Measurements from ENCODE around the gene CALHM1. TPM values are rescaled to one million over a fixed set of nuclear protein-coding genes. Genes with fewer than 3 reads are reported as not detected.
"Not testable (repeated sequence)": the region's sequence is repeated elsewhere in the genome, so short reads cannot be mapped to it uniquely, and the experiment has no call there.

CALHM1 gene
- polyA plus RNA-seq, 1 donor, result 0.04 TPM

DNA sequence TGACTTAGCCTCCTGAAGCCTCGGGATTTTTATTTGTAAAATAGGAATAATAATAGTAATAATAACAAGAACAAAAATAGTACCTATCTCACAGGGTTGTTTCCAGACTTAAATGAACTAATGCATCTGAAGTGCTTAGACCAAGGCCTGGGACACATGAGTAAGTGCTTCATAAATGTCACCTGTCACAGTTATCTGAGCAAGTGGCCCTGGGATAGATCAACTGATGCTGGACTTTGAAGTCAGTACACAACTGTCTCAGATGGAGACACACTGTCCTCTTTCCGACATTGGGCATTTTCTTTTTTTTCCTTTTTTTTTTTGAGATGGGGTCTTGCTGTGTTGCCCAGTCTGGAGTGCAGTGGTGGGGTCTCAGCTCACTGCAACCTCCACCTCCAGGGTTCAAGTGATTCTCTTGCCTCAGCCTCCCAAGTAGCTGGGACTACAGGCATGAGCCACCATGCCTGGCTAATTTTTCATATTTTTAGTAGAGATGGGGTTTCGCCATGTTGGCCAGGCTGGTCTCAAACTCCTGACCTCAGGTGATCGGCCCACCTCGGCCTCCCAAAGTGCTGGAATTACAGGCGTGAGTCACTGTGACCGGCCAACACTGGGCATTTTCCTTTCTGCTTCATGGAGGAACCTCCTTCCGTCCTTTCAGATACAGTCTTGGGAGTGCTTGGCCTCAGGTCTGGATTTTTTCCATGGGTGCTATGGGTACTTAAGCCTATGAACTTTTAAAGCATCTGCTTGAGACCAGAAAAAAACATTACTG is 28.1 kb upstream of the CALHM1 start:
- DNase-seq; H3K4me3 ChIP-seq (ENCODE audit: low read length); H3K27me3 ChIP-seq (ENCODE audit: control insufficient read depth, insufficient read depth, low read length); H3K9me3 ChIP-seq (ENCODE audit: control insufficient read depth, low read depth, low read length); H3K36me3 ChIP-seq (ENCODE audit: control insufficient read depth, insufficient read depth, low read length); H3K27ac ChIP-seq (ENCODE audit: low read length): not testable (repeated sequence)
- H3K4me1 ChIP-seq (ENCODE audit: control insufficient read depth, insufficient read depth, low read length), result peaks cover 10% of the 10 kb centered on the region
- WGBS (ENCODE audit: insufficient coverage, low lambda C conversion rate), result 100% methylated on average over 1 of the region's 8 CpGs

DNA sequence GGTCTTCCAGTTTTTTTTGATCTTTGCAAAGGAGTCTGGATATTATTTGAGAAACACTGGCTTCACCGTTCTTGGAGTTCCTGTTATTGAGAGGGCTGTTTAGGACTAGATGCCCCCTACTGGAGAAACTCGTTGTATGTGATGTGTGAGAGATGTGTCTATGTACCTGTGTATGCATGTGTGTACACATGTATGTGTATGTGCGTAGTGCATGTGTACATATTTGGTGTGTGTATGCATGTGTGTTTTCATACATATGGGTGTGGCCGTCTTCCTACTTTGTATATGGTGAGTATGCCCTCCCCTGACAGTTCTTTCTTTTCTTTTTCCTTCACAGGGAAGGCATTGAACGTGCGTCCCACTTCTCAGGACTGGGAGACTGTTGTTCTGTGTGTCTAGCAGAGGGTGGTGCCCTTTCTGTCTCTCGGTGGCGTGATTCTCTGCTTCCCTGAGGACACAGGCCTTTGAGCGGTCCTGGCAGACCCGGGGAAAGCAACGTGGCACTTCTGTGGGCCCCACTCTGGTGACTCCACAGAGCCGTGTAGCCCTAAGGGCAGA is 23.4 kb upstream of the CALHM1 start:
- H3K27ac ChIP-seq (ENCODE audit: low read length), result no peak overlapping the region
- no peaks in the 10 kb centered on the region for H3K27me3 ChIP-seq (ENCODE audit: control insufficient read depth, insufficient read depth, low read length)
- H3K36me3 ChIP-seq (ENCODE audit: control insufficient read depth, insufficient read depth, low read length), result no peaks in the 10 kb centered on the region
- no peak overlapping the region for H3K4me3 ChIP-seq (ENCODE audit: low read length)
- no peaks in the 10 kb centered on the region for H3K9me3 ChIP-seq (ENCODE audit: control insufficient read depth, low read depth, low read length)
- H3K4me1 ChIP-seq (ENCODE audit: control insufficient read depth, insufficient read depth, low read length), result peaks cover 3% of the 10 kb centered on the region
- no CpG with 5 or more reads among the region's 12 CpGs for WGBS (ENCODE audit: insufficient coverage, low lambda C conversion rate)
- peak in 1 of 2 donors; percentile 43 for DNase-seq

DNA sequence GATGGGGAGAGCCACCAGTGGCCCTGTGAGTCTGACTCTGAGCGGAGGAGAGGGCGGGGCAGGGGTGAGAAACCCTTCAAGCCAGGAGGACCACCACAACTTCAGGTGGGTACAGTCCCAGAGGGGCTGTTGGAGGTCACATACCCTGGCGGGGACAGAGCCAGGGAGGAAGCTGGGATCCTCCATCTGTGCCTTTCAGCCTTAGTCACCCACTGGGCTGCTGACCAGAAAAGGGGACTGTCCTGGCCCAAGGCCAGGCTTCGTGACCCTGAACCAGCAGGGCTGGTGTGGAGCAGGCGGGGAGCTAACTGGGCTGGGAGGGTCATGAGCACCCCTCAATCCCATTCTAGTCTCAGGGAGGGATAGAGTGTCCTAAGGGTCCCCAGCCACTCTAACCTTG is 21.8 kb upstream of the CALHM1 start:
- Histone ChIP-seq H3K36me3 (ENCODE audit: control insufficient read depth, insufficient read depth, low read length) (no peaks in the 10 kb centered on the region), H3K4me1 (ENCODE audit: control insufficient read depth, insufficient read depth, low read length) (no peaks in the 10 kb centered on the region), H3K27ac (ENCODE audit: low read length) (no peak overlapping the region), H3K27me3 (ENCODE audit: control insufficient read depth, insufficient read depth, low read length) (no peaks in the 10 kb centered on the region), H3K9me3 (ENCODE audit: control insufficient read depth, low read depth, low read length) (no peaks in the 10 kb centered on the region), H3K4me3 (ENCODE audit: low read length) (no peak overlapping the region)
- DNase-seq, result no peak
- WGBS (ENCODE audit: insufficient coverage, low lambda C conversion rate), result no CpG with 5 or more reads among the region's 5 CpGs

DNA sequence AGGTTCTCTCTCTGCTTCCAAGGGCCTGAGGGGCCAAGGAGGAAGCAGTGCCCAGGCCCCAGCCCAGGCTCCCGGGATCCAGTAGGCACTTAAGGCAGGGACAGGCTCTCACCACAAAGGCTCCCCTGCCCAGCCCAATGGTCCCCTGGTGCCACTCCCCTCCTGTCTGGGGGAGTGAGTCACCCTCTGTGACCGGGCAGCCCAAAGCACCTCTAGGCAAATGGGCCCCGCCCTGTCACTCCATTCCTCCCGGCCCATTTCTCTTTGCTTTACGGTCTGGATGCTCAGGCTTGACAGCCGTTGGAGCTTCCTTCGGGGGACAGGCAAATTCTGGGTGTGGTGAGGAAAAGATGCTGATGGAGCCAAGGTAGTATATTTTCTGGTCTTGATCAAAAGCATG is 20.4 kb upstream of the CALHM1 start, which contains the start of gene CALHM3:
TSS of gene CALHM3 (minus strand) at position 106 of the 400 bp plus-strand sequence. CDS start 208 bp downstream, outside the sequence.
- Histone ChIP-seq H3K4me1 (ENCODE audit: control insufficient read depth, insufficient read depth, low read length) (no peaks in the 10 kb centered on the region), H3K27ac (ENCODE audit: low read length) (no peak within 1 kb of the TSS), H3K9me3 (ENCODE audit: control insufficient read depth, low read depth, low read length) (no peaks in the 10 kb centered on the region), H3K27me3 (ENCODE audit: control insufficient read depth, insufficient read depth, low read length) (no peaks in the 10 kb centered on the region), H3K36me3 (ENCODE audit: control insufficient read depth, insufficient read depth, low read length) (no peaks in the 10 kb centered on the region), H3K4me3 (ENCODE audit: low read length) (no peak within 1 kb of the TSS)
- WGBS (ENCODE audit: insufficient coverage, low lambda C conversion rate), result no CpG with 5 or more reads among the region's 7 CpGs
- no peak for DNase-seq

DNA sequence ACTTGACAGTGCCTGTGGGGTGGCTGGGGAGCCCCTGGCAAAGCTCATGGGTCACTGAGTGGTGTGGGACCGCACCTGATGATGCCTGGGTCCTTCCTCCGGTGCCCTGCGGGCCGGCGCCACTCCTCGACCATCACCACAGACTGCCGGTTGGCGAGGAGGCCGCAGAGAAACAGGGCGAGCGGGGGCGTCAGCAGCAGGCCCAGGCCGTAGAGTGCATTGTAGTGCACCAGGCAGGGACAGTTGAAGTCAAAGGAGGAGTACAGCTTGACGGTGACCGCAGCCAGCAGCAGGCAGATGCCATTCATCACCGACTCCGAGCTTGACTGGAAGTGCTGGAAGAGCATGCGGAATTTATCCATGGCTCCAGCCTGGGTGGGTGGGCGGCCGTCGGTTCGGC is 20.0 kb upstream of the CALHM1 start:
- Histone ChIP-seq H3K4me1 (ENCODE audit: control insufficient read depth, insufficient read depth, low read length) (no peaks in the 10 kb centered on the region), H3K36me3 (ENCODE audit: control insufficient read depth, insufficient read depth, low read length) (no peaks in the 10 kb centered on the region), H3K4me3 (ENCODE audit: low read length) (no peak overlapping the region), H3K27me3 (ENCODE audit: control insufficient read depth, insufficient read depth, low read length) (no peaks in the 10 kb centered on the region), H3K27ac (ENCODE audit: low read length) (no peak overlapping the region), H3K9me3 (ENCODE audit: control insufficient read depth, low read depth, low read length) (no peaks in the 10 kb centered on the region)
- no peak for DNase-seq
- WGBS (ENCODE audit: insufficient coverage, low lambda C conversion rate), result no CpG with 5 or more reads among the region's 22 CpGs

DNA sequence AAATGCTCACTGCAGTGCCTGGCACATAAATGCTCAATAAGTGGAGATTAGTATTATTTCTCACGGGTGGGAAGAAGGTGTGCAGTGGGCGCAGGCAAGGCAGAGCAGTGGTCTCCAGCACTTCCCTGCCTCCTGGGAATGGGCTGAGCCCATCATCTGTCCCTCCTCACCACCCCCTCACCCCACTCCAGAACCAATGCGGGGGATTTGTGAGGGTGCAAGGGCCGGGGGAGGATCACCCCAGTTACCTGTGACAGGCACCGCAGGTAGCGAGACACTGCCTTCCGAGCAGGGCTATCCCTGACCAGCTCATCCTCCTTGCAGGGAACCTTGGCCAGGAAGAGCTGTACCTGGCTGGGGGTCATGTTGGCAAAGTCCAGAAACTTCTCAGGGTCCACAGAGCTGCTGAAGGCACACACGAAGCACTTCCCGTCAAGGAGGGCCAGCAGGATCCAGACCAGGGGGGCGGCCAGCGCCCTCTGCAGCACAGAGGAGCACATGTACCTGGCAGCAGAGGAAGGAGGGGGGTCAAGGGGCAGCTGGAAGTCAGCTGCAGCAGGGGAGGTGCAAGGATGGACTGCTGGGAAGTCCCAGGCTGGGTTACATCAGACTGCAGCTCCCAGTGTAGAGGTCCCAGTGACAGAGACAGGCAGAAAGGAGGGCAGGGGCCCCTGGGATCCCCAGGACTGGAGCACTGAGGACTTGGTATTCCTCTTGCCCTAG is 17.5 kb upstream of the CALHM1 start:
- H3K4me1 ChIP-seq (ENCODE audit: control insufficient read depth, insufficient read depth, low read length), result no peaks in the 10 kb centered on the region
- no peak overlapping the region for H3K27ac ChIP-seq (ENCODE audit: low read length)
- no peaks in the 10 kb centered on the region for H3K36me3 ChIP-seq (ENCODE audit: control insufficient read depth, insufficient read depth, low read length)
- H3K4me3 ChIP-seq (ENCODE audit: low read length), result no peak overlapping the region
- H3K27me3 ChIP-seq (ENCODE audit: control insufficient read depth, insufficient read depth, low read length), result no peaks in the 10 kb centered on the region
- peak in 1 of 2 donors; percentile 31 for DNase-seq
- no CpG with 5 or more reads among the region's 11 CpGs for WGBS (ENCODE audit: insufficient coverage, low lambda C conversion rate)
- H3K9me3 ChIP-seq (ENCODE audit: control insufficient read depth, low read depth, low read length), result peaks cover 4% of the 10 kb centered on the region

DNA sequence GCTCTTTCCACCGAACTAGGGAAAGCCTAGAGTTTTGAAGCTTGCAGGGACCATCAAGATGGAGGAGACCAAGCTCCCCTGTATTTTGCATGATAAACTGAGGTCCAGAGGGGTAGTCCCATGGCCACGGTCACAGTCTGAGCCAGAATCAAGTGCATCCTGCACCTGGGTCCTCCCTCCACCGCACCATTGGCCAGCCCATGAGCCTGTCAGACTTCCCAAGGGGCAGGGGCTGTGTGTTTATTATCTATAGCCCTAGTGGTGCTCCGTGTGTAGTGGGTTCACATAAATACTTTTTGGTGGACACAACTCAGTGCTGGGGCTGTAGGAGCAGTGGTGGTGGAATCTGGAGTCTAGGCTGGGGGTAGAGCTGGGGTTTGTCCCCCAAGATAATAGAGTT is 16.7 kb upstream of the CALHM1 start:
- no CpG with 5 or more reads among the region's 4 CpGs for WGBS (ENCODE audit: insufficient coverage, low lambda C conversion rate)
- DNase-seq, result no peak
- H3K27me3 ChIP-seq (ENCODE audit: control insufficient read depth, insufficient read depth, low read length), result no peaks in the 10 kb centered on the region
- H3K4me1 ChIP-seq (ENCODE audit: control insufficient read depth, insufficient read depth, low read length), result no peaks in the 10 kb centered on the region
- H3K36me3 ChIP-seq (ENCODE audit: control insufficient read depth, insufficient read depth, low read length), result no peaks in the 10 kb centered on the region
- H3K9me3 ChIP-seq (ENCODE audit: control insufficient read depth, low read depth, low read length), result peaks cover 4% of the 10 kb centered on the region
- H3K27ac ChIP-seq (ENCODE audit: low read length), result no peak overlapping the region
- H3K4me3 ChIP-seq (ENCODE audit: low read length), result no peak overlapping the region

DNA sequence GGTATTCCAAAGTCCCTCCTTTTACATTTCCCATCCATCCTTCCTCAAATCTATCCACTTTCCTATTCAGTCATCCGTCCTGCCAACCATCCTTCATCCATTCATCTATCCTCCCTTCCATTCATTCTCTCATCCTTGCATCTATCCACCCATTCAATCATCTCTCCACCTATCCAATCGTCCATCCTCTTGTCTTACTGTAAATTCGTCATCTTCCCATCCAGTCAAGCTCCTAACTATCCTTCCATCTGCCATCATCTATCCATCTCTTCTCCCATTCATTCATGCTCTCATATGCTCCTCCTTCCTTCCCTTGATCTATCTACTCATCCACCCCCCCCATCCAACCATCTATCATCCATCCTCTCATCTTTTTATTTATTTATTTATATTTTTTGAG is 15.4 kb upstream of the CALHM1 start:
- 94% methylated on average over 3 of the region's 3 CpGs for WGBS (ENCODE audit: insufficient coverage, low lambda C conversion rate)
- Histone ChIP-seq H3K27me3 (ENCODE audit: control insufficient read depth, insufficient read depth, low read length) (no peaks in the 10 kb centered on the region), H3K4me3 (ENCODE audit: low read length) (no peak overlapping the region), H3K4me1 (ENCODE audit: control insufficient read depth, insufficient read depth, low read length) (no peaks in the 10 kb centered on the region), H3K9me3 (ENCODE audit: control insufficient read depth, low read depth, low read length) (peaks cover 4% of the 10 kb centered on the region), H3K27ac (ENCODE audit: low read length) (no peak overlapping the region), H3K36me3 (ENCODE audit: control insufficient read depth, insufficient read depth, low read length) (no peaks in the 10 kb centered on the region)
- no peak for DNase-seq

DNA sequence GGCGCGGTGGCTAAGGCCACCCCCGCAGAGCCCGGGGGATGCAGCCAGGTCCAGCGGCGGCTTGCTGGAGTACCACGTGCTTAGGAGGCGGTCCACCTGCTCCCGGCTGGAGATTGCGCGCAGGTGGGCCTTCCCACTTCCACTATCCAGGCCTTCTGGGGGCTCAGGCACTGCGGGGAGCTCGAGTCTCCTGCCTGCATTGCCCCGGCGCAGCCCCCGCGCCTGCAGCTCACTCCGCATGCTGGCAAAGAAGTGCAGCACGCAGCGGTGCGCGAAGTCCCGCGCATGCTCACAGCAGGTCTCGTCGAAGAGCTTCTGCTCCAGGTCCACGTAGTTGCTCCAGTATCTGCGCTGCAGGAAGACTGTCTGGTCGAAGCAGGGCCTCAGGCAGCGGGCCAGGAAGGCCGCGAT is 14.6 kb upstream of the CALHM1 start:
- Histone ChIP-seq H3K9me3 (ENCODE audit: control insufficient read depth, low read depth, low read length) (peaks cover 4% of the 10 kb centered on the region), H3K4me1 (ENCODE audit: control insufficient read depth, insufficient read depth, low read length) (no peaks in the 10 kb centered on the region), H3K27ac (ENCODE audit: low read length) (no peak overlapping the region), H3K27me3 (ENCODE audit: control insufficient read depth, insufficient read depth, low read length) (no peaks in the 10 kb centered on the region), H3K4me3 (ENCODE audit: low read length) (no peak overlapping the region), H3K36me3 (ENCODE audit: control insufficient read depth, insufficient read depth, low read length) (no peaks in the 10 kb centered on the region)
- WGBS (ENCODE audit: insufficient coverage, low lambda C conversion rate), result no CpG with 5 or more reads among the region's 32 CpGs
- no peak for DNase-seq

DNA sequence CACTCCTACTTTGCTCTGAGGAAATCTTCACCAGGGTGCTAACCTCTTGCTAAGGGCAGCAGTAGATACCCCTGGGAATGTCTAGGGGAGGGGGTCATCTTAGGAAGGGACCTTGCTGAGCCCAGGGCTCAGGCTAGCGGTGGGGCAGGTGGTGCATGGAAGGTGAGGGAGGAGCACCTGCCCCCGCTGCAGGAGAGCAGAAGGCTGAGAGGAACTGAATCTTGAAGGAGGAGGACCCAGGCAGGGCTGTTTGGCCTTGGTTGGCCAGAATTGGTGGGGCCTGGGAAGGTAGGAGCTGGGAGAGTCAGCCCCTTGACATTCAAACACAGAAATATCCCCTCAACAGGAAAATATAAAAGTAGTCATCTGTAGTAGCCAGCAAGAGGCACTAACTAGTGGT is 13.3 kb upstream of the CALHM1 start:
- WGBS (ENCODE audit: insufficient coverage, low lambda C conversion rate), result no CpG with 5 or more reads among the region's 2 CpGs

More for the DNA sequence above, 13.3 kb upstream of the CALHM1 start:
- H3K27ac ChIP-seq (ENCODE audit: low read length), result no peak overlapping the region
- no peaks in the 10 kb centered on the region for H3K4me1 ChIP-seq (ENCODE audit: control insufficient read depth, insufficient read depth, low read length)
- no peak for DNase-seq
- peaks cover 4% of the 10 kb centered on the region for H3K9me3 ChIP-seq (ENCODE audit: control insufficient read depth, low read depth, low read length)
- H3K27me3 ChIP-seq (ENCODE audit: control insufficient read depth, insufficient read depth, low read length), result no peaks in the 10 kb centered on the region
- H3K4me3 ChIP-seq (ENCODE audit: low read length), result no peak overlapping the region
- no peaks in the 10 kb centered on the region for H3K36me3 ChIP-seq (ENCODE audit: control insufficient read depth, insufficient read depth, low read length)
